Measurements from ENCODE around the gene PLIN5. TPM values are rescaled to one million over a fixed set of nuclear protein-coding genes. Genes with fewer than 3 reads are reported as not detected.
A peak's percentile ranks its signal among the peaks of the same experiment; 100 is the strongest.

The PLIN5 gene, protein sequence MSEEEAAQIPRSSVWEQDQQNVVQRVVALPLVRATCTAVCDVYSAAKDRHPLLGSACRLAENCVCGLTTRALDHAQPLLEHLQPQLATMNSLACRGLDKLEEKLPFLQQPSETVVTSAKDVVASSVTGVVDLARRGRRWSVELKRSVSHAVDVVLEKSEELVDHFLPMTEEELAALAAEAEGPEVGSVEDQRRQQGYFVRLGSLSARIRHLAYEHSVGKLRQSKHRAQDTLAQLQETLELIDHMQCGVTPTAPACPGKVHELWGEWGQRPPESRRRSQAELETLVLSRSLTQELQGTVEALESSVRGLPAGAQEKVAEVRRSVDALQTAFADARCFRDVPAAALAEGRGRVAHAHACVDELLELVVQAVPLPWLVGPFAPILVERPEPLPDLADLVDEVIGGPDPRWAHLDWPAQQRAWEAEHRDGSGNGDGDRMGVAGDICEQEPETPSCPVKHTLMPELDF
- 0.41 TPM for polyA plus RNA-seq (2013, experiment 1 of 2)
- 0.20 TPM for polyA plus RNA-seq (2013, experiment 2 of 2)

DNA sequence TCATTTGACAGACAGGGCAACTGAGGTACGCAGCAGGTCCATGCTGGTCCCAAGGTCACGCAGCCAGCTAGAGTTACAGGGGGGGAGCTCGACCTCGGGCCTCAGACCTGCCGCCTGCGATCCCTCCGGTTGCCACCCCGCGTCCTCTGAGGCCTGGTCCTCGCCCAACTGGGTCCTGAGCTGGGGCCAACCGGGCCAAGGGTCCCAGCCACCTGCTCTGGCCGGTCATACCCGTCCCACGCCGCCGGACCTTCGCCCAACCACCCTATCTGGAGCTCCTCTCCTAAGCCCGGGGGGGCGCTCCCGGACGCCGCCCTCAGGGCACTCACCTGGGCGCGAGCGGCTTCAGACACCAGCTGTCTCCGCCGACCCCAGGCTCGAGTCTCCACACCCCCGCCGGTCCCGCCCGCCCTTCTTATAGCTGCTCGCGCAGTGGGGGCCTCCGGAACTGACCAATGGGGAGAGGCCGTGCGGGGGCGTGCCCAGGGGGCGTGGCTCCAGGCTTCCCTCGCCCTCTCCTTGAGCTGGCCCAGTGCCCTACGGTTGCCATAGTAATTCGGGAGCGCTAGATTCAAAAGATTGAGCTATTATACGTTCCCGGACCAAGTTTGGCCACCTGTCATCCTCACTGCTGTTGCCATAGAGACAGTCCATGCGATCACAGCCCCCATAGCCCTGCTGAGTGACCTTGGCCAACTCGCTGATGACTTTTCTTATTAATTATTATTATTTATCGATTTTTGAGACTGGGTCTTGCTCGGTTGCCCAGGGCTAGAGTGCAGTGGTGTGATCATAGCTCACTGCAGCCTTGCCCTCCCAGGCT lies at the start of gene PLIN5:
TSS of gene PLIN5 (minus strand) at position 389 of the 823 bp plus-strand sequence. CDS start 1,150 bp downstream, outside the sequence.
- Histone ChIP-seq H3K4me1 (ENCODE audit: control insufficient read depth, insufficient read depth, low read length, poor library complexity, severe bottlenecking) (no peaks in the 10 kb centered on the region), H3K27ac (ENCODE audit: low read depth, low read length, severe bottlenecking) (no peak within 1 kb of the TSS), H3K9me3 (ENCODE audit: control insufficient read depth, low read length) (no peaks in the 10 kb centered on the region), H3K4me3 (ENCODE audit: extremely low read depth, insufficient read depth, low read length, poor library complexity, severe bottlenecking) (peak within 1 kb of the TSS; percentile 11), H3K36me3 (ENCODE audit: control insufficient read depth, insufficient read depth, low read length) (no peaks in the 10 kb centered on the region)
- 5 to 14% methylated on average over 40 to 44 of the region's 49 CpGs for WGBS, 2 experiments (ENCODE audit: insufficient coverage in 2 of 2)

DNA sequence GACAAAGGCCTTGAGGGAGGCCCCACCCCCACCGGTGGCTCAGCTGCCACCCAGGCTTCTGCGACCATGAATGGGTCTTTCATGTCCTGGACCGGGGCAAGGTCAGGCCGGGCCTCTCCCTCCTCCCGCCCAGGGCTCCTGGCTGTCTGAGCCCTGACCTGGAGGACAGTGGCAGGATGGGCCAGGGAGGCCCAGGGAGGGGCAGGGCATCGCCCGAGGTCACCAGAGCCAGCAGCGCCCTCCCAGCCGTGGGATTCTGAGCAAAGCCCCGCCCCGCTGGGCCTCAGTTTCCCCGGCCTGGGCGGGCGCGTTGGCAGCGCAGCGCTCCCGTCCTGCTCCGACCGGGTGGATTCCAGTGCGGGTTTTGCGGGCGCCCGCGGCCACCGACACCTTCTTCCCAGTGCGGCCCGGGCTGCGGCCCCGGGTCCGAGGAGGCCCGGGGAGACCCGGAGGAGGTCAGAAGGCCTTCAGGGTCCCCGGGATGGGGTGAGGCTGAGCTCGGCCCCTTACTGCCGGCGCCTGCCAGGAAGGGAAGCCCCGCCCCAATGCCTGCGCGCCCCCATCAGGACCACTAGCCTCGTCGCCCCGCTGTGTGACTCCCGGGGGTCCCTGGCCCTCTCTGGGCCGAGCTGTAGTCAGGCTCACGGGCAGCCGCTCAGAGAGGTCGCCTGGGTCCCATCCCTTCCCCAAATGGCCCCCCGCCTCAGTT lies 49.1 kb upstream of the PLIN5 start:
- Histone ChIP-seq H3K4me1 (ENCODE audit: control insufficient read depth, insufficient read depth, low read length, poor library complexity, severe bottlenecking) (peaks cover 13% of the 10 kb centered on the region), H3K9me3 (ENCODE audit: control insufficient read depth, low read length) (no peaks in the 10 kb centered on the region), H3K27ac (ENCODE audit: low read depth, low read length, severe bottlenecking) (no peak overlapping the region), H3K36me3 (ENCODE audit: control insufficient read depth, insufficient read depth, low read length) (no peaks in the 10 kb centered on the region), H3K4me3 (ENCODE audit: extremely low read depth, insufficient read depth, low read length, poor library complexity, severe bottlenecking) (peak overlapping the region; percentile 49)
- 3 to 5% methylated on average over 36 to 47 of the region's 49 CpGs for WGBS, 2 experiments (ENCODE audit: insufficient coverage in 2 of 2)

DNA sequence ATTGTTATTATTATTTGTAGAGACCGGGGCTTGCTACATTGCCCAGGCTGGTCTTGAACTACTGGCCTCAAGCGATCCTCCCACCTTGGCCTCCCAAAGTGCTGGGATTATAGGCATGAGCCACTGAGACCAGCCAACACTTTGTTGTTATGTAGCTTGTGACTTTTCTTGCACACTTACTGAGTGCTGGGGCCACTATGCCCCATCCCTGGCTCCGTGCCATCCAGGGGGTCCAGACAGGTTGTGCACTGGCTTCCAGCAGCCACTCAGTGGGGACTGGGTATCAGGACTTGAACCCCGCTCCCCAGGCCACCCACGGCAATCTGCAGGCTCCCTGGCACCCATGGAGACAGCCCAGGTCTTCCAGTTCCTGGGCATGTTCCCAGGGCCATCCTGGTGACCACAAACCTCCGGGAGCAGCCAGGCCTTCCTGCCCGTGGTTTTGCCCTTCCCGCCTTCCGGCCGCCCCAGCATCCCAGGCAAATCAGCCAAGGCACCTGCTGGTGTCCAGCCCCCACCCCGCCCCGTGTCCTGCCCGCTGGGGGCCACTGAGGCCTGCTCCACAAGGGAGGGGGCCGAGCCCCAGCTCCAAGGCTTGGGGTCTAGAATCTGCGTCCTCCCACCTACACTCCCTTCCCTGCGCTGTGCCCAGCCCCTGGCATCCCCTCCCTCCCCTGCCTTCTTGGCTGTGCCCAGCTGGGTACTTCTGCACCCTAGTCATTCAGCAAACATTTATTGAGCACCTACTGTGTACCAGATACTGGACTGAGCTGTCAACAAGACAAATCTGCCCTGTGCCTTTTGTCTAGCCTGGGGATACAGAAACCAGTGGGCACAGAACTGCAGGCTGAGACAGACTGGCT lies 48.2 kb upstream of the PLIN5 start:
- Histone ChIP-seq H3K4me3 (ENCODE audit: extremely low read depth, insufficient read depth, low read length, poor library complexity, severe bottlenecking) (no peak overlapping the region), H3K36me3 (ENCODE audit: control insufficient read depth, insufficient read depth, low read length) (no peaks in the 10 kb centered on the region), H3K4me1 (ENCODE audit: control insufficient read depth, insufficient read depth, low read length, poor library complexity, severe bottlenecking) (peaks cover 13% of the 10 kb centered on the region), H3K9me3 (ENCODE audit: control insufficient read depth, low read length) (no peaks in the 10 kb centered on the region), H3K27ac (ENCODE audit: low read depth, low read length, severe bottlenecking) (no peak overlapping the region)
- WGBS, 2 experiments (ENCODE audit: insufficient coverage in 2 of 2) = 75 to 76% methylated on average over 16 of the region's 16 CpGs

DNA sequence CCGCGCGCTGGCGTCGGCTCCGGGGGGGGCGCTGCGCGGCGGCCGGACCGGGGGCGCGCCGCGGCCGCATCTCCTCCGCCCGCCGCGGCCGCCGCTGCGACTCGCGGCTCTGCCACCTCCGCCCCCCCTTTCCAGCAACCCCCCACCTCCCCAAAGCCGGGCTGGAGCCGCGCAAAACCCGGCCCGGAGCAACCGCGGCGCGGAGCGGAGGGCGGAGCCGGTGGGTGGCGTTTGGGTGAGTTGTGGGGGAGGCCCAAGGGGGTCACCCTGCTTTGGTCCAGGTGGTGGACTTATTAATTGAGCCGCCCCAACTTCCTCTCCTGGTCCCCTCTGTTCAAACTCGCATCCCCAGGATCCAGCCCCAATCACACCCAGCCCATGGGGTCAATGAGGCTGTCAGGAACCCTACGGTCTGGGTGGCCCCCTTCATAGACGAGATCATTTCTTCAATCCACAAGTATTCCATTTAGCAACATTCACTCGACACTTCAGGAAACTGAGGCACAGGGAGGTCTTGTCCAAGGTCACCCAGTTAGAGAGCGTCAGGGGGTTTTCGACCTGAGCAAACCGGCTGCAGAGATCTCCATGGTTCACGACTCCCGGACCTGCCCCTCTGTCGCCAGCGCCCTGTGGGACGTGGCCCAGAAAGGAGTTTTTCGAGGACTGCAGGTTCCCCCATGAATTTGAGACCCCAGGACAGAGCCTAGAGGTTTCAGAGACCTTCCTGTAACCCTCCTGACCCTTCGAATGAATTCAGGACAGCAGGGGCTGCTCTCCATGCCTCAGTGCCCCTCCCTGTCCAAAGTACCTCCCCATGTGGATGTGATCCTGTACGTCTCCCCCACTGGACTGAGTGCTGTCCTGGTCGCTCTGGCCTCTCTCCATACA lies 46.9 kb upstream of the PLIN5 start:
- 34 to 46% methylated on average over 19 to 24 of the region's 57 CpGs for WGBS, 2 experiments (ENCODE audit: insufficient coverage in 2 of 2)

DNA sequence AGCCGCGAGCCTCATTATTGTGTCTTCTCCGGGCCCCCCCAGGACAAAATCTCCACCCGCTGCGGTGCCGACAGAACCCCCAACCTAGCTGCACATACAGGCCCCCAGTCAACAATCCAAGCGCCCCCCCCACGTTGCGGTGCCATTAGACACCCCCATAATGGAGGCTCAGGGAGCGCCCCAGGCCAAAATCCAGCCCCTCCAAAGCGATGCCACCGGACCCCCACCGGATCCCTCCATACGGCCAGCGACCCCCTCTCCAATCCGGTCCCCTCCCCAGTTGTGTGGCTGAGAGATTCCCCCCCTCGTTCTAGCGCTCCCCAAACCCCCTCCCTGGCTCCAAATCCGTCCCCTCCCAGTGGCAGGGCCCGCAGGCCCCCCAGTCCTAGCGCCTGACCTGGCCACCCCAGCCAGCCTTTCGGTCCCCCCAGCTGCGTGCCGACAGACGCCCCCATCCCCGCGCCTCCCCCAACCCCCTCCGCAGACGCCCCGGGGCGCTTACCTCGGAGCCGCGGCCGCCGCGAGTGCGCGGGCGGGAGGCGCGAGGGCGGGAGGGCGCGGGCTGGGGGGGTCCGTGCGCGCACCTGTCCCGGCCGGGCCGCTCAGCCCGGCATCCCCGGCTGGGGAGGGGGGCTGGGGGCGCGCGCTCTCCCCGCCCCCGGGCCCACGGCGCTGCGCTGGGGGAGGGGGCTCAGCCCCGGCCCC lies 46.1 kb upstream of the PLIN5 start:
- Histone ChIP-seq H3K4me1 (ENCODE audit: control insufficient read depth, insufficient read depth, low read length, poor library complexity, severe bottlenecking) (peaks cover 13% of the 10 kb centered on the region), H3K36me3 (ENCODE audit: control insufficient read depth, insufficient read depth, low read length) (no peaks in the 10 kb centered on the region), H3K27ac (ENCODE audit: low read depth, low read length, severe bottlenecking) (no peak overlapping the region), H3K9me3 (ENCODE audit: control insufficient read depth, low read length) (no peaks in the 10 kb centered on the region), H3K4me3 (ENCODE audit: extremely low read depth, insufficient read depth, low read length, poor library complexity, severe bottlenecking) (peak overlapping the region; percentile 46)
- whole genome bisulfite sequencing, 2 experiments (ENCODE audit: insufficient coverage in 2 of 2) = 0 to 1% methylated on average over 10 to 15 of the region's 62 CpGs

More for the DNA sequence above, 46.9 kb upstream of the PLIN5 start:
- peak overlapping the region; percentile 8 for H3K4me3 ChIP-seq (ENCODE audit: extremely low read depth, insufficient read depth, low read length, poor library complexity, severe bottlenecking)
- H3K27ac ChIP-seq (ENCODE audit: low read depth, low read length, severe bottlenecking) = no peak overlapping the region
- no peaks in the 10 kb centered on the region for H3K36me3 ChIP-seq (ENCODE audit: control insufficient read depth, insufficient read depth, low read length)
- H3K4me1 ChIP-seq (ENCODE audit: control insufficient read depth, insufficient read depth, low read length, poor library complexity, severe bottlenecking) = peaks cover 13% of the 10 kb centered on the region
- no peaks in the 10 kb centered on the region for H3K9me3 ChIP-seq (ENCODE audit: control insufficient read depth, low read length)

DNA sequence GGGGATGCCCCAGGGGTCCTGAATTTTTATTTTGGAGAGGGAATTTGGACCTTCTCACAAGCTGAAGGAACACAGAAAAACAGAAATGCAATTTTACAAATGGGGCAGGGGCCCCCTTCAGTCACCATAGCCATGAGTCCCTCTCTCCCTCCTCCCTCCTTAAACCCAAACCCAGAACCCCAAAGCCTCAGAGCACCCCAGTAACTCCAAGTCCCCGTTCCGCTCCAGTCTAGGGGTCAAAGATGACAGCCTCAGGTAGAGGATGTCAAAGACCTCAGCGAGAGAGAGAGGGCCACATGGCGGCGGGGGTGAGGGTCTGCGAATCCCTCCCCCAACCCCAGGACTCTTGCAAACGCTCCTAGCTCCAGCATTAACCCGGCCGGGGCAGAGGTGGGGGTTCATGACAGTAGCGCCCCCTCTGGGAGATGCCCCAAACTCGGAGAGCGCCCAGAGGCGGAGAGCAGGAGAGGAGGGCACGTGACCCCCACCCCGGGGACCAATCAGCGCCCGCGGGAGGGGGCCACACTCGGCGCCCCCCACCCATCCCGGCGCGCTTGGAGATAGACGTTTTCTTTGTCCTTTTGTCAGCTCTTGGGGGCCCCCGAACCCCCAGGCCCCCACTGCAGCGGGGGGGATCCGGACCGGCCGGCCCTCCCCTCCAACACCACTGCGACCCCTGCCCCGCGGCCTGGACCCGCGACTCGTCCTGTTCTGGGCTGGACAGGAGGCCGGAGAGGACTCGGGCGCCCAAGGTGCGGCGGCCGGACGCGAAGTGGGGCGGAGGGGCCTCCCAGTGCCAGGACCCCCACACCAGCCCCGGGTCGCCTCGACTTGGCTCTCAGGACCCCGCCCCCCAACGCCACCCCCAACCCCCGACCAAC lies 45.2 kb upstream of the PLIN5 start:
- Histone ChIP-seq H3K4me1 (ENCODE audit: control insufficient read depth, insufficient read depth, low read length, poor library complexity, severe bottlenecking) (peaks cover 18% of the 10 kb centered on the region), H3K36me3 (ENCODE audit: control insufficient read depth, insufficient read depth, low read length) (no peaks in the 10 kb centered on the region), H3K27ac (ENCODE audit: low read depth, low read length, severe bottlenecking) (no peak overlapping the region), H3K4me3 (ENCODE audit: extremely low read depth, insufficient read depth, low read length, poor library complexity, severe bottlenecking) (peak overlapping the region; percentile 46), H3K9me3 (ENCODE audit: control insufficient read depth, low read length) (no peaks in the 10 kb centered on the region)
- 8 to 16% methylated on average over 9 to 24 of the region's 50 CpGs for WGBS, 2 experiments (ENCODE audit: insufficient coverage in 2 of 2)

DNA sequence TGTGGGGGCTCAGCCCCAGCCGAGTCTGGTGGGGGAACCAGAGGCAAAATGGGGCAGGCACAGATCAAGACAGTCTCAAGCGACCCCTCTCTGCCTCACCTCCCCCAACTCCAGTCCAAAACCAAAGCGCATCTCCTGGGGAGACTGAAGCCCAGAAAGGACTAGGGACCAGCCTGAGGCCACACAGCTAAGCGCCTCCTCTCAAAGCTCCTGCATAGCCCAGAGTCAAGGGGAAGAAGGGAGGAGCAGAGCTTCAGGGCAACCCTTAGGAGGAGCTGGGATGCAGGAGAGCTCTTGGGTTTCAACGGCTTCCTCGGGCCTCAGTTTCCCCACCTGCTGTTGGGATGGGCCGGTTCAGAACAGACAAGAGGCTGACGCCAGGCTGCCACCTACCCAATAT lies 44.4 kb upstream of the PLIN5 start:
- H3K27ac ChIP-seq (ENCODE audit: low read depth, low read length, severe bottlenecking) = no peak overlapping the region
- WGBS, 2 experiments (ENCODE audit: insufficient coverage in 2 of 2) = 74 to 88% methylated on average over 6 of the region's 8 CpGs
- peaks cover 20% of the 10 kb centered on the region for H3K4me1 ChIP-seq (ENCODE audit: control insufficient read depth, insufficient read depth, low read length, poor library complexity, severe bottlenecking)
- H3K36me3 ChIP-seq (ENCODE audit: control insufficient read depth, insufficient read depth, low read length) = no peaks in the 10 kb centered on the region
- no peaks in the 10 kb centered on the region for H3K9me3 ChIP-seq (ENCODE audit: control insufficient read depth, low read length)
- no peak overlapping the region for H3K4me3 ChIP-seq (ENCODE audit: extremely low read depth, insufficient read depth, low read length, poor library complexity, severe bottlenecking)

DNA sequence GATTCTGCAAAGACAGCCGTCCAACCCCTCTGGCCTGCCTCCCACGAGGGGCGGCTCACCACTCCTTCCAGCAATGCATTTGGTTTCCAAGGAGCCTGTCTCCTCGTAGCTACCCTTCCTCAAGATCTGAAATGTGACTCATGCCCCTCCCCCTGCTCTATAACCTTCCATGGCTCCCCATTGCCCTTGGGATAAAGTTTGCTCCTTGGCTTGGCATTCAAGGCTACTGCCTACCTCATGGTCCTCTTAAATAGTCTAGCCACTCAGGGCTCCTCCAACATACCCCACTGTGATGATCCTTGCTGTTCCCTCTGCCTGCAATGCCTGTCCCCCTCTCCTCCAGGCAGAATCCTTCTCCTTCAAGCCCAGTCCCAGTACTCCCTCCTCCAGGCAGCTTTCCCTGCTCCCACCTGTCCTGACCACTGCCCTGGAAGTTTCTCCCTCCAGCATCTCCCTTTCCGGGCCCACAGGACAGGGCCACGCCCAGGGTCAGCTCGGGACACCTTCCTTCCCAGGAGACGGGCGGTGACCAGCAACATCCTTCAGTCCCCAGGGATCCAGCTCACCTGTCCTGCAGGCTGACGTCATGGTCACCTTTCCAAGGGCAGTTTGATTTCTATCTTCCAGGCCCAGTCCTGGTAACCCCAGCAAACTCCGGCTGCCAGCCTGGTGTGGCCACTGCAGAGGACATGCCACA lies 43.7 kb upstream of the PLIN5 start:
- H3K4me3 ChIP-seq (ENCODE audit: extremely low read depth, insufficient read depth, low read length, poor library complexity, severe bottlenecking) = no peak overlapping the region
- 89 to 91% methylated on average over 9 to 11 of the region's 11 CpGs for WGBS, 2 experiments (ENCODE audit: insufficient coverage in 2 of 2)

More for the DNA sequence above, 43.7 kb upstream of the PLIN5 start:
- Histone ChIP-seq H3K36me3 (ENCODE audit: control insufficient read depth, insufficient read depth, low read length) (no peaks in the 10 kb centered on the region), H3K27ac (ENCODE audit: low read depth, low read length, severe bottlenecking) (no peak overlapping the region), H3K4me1 (ENCODE audit: control insufficient read depth, insufficient read depth, low read length, poor library complexity, severe bottlenecking) (peaks cover 19% of the 10 kb centered on the region), H3K9me3 (ENCODE audit: control insufficient read depth, low read length) (no peaks in the 10 kb centered on the region)
